GM12873 (cell line): ENCODE data around the gene EGF.

Source experiments
- CTCF ChIP-seq: IDR thresholded peaks from 2 replicates; pipeline ENCODE4 v1.5.1; 2012; ENCODE audit warnings: low read depth, mild to moderate bottlenecking, moderate library complexity, low read length, control low read depth; ENCODE audit not compliant: insufficient read depth; ENCODE audit errors: missing control alignments

Gene EGF

GRCh38 chr4:109947918-109948317, 35.2 kb downstream of the EGF start:
- TF ChIP-seq CTCF, result no peak

- no peak for TF ChIP-seq CTCF
Observed at GRCh38 chr4:109952612-109953011, 39.9 kb downstream of the EGF start.

- no peak for TF ChIP-seq CTCF
Observed at GRCh38 chr4:109953556-109953955, 40.9 kb downstream of the EGF start.

- no peak for TF ChIP-seq CTCF
Observed at GRCh38 chr4:109955146-109955545, 42.5 kb downstream of the EGF start.

- no peak for TF ChIP-seq CTCF
Observed at GRCh38 chr4:109957227-109957626, 44.5 kb downstream of the EGF start.

- TF ChIP-seq CTCF, result no peak
Observed at GRCh38 chr4:109959195-109959594, 46.5 kb downstream of the EGF start.

GRCh38 chr4:109962401-109962800, 49.7 kb downstream of the EGF start:
- TF ChIP-seq CTCF, result no peak
